GM12864 (cell line): ENCODE data around the gene HOTAIR.

Experiments
- DNase-seq: peaks from one replicate; pipeline ENCODE4 v3.0.0-alpha.2; 2011; ENCODE audit warnings: low read depth
- H3K4me3 ChIP-seq: 2 replicates; pipeline ENCODE4 v1.5.1; 2011; ENCODE audit warnings: mild to moderate bottlenecking, low read depth, low read length, control low read depth
- TF ChIP-seq, protein P1 (sequence below): IDR thresholded peaks from 2 replicates; pipeline ENCODE4 v1.5.1; 2011; ENCODE audit warnings: low read depth, mild to moderate bottlenecking, moderate library complexity, low read length, control low read depth, inconsistent platforms; ENCODE audit errors: missing control alignments

The HOTAIR gene

DNA sequence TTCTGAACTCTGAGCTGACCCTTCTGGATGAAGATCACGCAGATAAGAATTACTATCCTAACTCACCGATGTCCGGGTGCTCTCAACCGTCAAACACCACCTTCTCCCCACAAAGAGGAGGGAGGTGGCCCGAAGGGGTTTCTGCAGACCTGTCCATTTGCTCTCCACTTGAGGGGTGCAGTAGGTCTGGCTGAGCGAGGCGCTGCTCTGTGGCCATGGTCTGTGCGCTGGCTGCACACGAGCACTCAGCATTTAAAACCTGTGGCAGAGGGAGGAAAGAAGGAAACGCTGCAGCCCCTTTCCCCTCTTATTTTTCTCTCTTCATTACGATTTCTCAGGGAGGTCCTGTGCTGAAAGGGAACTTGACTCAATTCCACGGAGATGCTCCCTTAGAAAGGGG, 37.7 kb downstream of the HOTAIR start:
- TF ChIP-seq, protein P1, sequence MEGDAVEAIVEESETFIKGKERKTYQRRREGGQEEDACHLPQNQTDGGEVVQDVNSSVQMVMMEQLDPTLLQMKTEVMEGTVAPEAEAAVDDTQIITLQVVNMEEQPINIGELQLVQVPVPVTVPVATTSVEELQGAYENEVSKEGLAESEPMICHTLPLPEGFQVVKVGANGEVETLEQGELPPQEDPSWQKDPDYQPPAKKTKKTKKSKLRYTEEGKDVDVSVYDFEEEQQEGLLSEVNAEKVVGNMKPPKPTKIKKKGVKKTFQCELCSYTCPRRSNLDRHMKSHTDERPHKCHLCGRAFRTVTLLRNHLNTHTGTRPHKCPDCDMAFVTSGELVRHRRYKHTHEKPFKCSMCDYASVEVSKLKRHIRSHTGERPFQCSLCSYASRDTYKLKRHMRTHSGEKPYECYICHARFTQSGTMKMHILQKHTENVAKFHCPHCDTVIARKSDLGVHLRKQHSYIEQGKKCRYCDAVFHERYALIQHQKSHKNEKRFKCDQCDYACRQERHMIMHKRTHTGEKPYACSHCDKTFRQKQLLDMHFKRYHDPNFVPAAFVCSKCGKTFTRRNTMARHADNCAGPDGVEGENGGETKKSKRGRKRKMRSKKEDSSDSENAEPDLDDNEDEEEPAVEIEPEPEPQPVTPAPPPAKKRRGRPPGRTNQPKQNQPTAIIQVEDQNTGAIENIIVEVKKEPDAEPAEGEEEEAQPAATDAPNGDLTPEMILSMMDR, result no peak
- H3K4me3 ChIP-seq, result no peak overlapping the region
- DNase-seq, result no peak

DNA sequence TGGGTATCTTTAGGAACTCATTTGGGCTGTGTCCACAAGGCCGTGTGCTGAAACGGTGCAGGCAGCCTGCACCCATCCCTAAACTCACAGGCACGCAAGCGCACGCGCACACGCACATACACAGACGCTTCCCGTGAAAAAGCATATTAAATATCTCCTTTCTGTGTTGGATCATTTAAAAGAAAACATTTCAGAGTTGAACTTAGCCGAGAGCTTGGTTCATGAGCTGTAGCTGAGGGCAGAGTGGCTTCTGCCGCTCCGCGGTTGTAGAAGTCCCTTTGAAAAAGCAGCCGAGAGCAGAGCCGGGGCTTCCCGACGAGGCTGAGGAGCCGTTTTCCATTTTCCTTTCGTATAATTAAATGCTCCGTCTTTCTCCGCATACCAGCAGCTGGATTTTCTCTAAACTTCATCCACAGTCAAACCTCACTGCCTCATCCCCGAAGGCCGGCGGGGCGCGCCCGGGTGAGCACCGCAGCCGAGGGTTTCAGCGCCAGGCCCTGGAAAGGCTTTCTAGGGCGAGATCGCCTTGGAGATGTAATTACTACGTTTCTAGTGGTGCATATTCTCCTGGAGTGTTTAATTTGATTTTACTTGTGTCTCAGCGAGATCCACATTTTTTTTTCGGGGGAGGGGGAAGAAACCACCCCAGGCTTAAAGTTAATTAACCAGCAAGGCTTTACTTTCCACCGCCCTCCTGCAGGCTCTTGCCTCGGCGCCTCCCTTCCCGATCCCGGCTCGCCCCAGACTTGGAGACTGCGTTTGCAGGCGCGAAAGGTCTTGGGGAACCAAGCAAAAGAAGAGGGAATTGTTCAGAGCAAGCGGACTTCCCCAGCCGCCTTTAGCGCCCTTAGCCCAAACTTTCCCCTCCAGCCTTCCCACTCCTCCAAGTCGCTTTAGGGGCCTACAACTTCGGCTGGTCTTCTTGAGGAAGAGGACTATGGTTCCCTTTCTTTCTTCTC, 39.1 kb downstream of the HOTAIR start:
- no peak for DNase-seq
- H3K4me3 ChIP-seq, result no peak overlapping the region
- TF ChIP-seq, protein P1, result no peak

DNA sequence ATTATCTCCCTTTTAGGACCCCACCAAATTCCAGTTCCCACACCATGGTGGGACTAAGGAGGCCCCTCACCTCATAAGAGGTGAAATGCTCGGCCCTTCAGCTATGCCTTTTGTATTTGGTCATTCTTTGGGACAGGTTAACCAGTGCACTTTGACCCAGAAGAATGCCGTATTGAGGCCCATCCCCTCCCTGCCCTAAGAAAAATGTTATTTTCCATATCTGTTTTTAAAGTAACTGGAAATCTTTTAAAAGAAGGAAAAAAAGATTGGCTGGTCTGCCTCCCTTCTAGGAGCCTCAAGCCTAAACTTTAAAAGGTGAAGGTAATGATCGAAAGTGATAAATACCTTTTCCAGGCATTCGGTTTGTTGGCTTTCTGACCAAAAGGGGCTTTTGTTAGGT, 41.8 kb downstream of the HOTAIR start:
- H3K4me3 ChIP-seq, result no peak overlapping the region
- DNase-seq, result no peak
- TF ChIP-seq, protein P1, result no peak

DNA sequence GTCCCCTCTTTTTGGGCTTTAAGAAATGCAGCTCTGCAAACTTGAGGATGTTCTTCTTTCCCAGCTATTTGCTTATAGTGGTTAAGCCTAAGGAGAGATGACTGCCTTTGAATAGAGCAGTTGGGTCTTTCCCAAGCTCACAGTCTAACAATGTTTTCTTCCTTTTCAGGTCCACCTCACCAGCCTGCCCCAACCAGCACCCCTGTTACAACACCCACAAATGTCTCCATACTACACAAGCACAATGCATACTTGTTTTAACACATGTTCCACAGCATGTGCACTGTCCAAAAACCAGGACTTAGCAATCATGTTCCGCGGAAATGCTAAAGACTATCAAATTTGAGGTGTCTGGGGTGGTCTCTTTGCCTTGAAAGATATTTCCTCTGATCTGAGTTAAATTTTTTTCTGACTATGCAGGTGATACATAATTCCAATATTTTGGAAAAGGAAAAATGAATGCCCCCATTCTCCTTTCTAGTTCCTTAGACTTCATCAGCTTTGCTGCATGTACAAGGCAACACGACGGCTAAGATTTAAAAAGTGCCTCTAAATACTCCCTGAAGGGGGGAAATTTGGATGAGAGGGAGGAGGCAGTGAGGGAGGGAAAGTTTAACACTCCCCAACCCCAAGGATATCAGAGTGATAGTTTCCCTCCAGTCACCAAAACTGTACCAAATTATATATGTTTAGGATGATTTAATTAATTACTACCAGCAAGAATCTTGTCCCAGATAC, 42.7 kb downstream of the HOTAIR start:
- TF ChIP-seq, protein P1, result no peak
- no peak overlapping the region for H3K4me3 ChIP-seq

DNA sequence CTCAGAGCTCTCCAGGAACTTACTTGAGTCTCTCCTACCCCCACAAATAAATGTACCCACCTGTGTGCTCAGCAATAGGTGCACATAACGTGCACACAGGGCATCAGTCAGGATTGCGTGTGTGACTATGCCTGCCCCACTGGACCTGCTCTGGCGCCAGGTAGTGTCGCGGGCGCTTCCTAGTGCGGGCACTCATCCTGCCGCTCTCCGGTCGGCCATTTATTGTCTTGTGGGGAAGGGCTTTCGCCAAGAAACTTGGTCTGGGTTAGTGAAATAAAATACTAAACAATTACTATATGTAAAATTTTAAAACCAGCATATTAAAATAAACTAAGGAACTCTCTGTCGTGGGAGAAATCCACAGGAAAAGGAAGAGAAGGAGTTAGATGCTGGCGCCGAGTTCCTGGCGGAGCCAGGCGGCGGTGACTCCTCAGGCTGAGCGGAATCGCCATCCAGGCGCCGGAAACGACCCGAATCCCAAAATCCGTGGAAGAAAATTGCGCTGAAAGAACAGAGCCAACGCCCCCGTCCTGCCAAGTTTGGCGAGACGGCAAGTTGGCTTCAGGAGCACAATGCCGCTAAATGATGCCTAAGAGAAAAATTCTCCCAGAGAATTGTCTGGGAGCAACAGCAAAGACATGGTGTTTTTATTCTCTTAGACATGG, 44.0 kb downstream of the HOTAIR start:
- H3K4me3 ChIP-seq, result no peak overlapping the region
- TF ChIP-seq, protein P1, result no peak
- no peak for DNase-seq

More for the DNA sequence above, 42.7 kb downstream of the HOTAIR start:
- no peak for DNase-seq

DNA sequence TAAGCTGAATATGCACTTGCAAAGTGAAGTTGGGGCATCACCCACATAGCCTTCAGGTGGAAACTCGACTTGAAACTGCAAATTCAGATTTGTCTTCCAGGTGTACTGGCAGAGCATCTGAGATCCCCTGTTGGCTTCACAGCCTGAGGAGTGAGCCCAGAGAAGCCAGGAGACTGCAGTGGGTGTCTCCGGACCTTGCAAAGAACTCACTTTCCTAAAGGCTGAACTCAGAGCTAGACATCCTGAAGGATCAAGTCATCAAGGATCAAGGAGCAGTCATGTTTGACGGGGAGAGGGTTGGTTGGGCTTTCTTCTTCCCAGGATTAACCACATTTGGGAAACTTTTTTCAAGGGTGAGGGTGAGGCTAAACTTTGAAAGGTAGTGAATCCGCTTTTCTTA, 45.2 kb downstream of the HOTAIR start:
- no peak overlapping the region for H3K4me3 ChIP-seq
- no peak for DNase-seq
- TF ChIP-seq, protein P1, result no peak
